HG02763 (cell line): ENCODE measurements around the gene BTNL9.
"Not testable (repeated sequence)": the region's sequence is repeated elsewhere in the genome, so short reads cannot be mapped to it uniquely, and the experiment has no call there.

ENCODE experiments used
- ATAC-seq: cut with Tn5 transposase; IDR thresholded peaks from one replicate; pipeline ENCODE4 v1.9.1; 2021; ENCODE audit warnings: mild to moderate bottlenecking, moderate library complexity; ENCODE audit not compliant: unreplicated experiment

The BTNL9 gene

GRCh38 chr5:181042036-181042713 is 2.1 kb downstream of the BTNL9 start:
- no peak for ATAC-seq

GRCh38 chr5:181042722-181043121 is 2.7 kb downstream of the BTNL9 start:
- ATAC-seq = no peak

- no peak for ATAC-seq
These were observed 3.4 kb downstream of the BTNL9 start for GRCh38 chr5:181043285-181044092.

GRCh38 chr5:181044093-181044599 is 4.1 kb downstream of the BTNL9 start:
- no peak for ATAC-seq

GRCh38 chr5:181044662-181045305 is 4.7 kb downstream of the BTNL9 start:
- ATAC-seq = no peak

GRCh38 chr5:181045316-181045715 is 5.2 kb downstream of the BTNL9 start:
- no peak for ATAC-seq

- ATAC-seq = not testable (repeated sequence)
These were observed 5.8 kb downstream of the BTNL9 start for GRCh38 chr5:181045857-181046256.

GRCh38 chr5:181047288-181047687 is 7.2 kb downstream of the BTNL9 start:
- ATAC-seq = no peak

- ATAC-seq = no peak
These were observed 7.9 kb downstream of the BTNL9 start for GRCh38 chr5:181047921-181048320.

GRCh38 chr5:181050016-181050415 is 9.9 kb downstream of the BTNL9 start:
- no peak for ATAC-seq

GRCh38 chr5:181051841-181052671 is 12.0 kb downstream of the BTNL9 start:
- no peak for ATAC-seq

GRCh38 chr5:181052672-181053487 is 12.8 kb downstream of the BTNL9 start:
- no peak for ATAC-seq

- no peak for ATAC-seq
These were observed 13.5 kb downstream of the BTNL9 start for GRCh38 chr5:181053488-181054121.

GRCh38 chr5:181054138-181054537 is 14.1 kb downstream of the BTNL9 start:
- no peak for ATAC-seq

GRCh38 chr5:181054871-181055459 is 14.9 kb downstream of the BTNL9 start:
- no peak for ATAC-seq

GRCh38 chr5:181056431-181056830 is 16.4 kb downstream of the BTNL9 start:
- no peak for ATAC-seq

- no peak for ATAC-seq
These were observed 18.3 kb downstream of the BTNL9 start for GRCh38 chr5:181058321-181058720.

GRCh38 chr5:181058786-181059296 is 18.8 kb downstream of the BTNL9 start:
- no peak for ATAC-seq
